HepG2 (cell line): Measurements from ENCODE around the gene KRI1. TPM values are rescaled to one million over a fixed set of nuclear protein-coding genes. Genes with fewer than 3 reads are reported as not detected.

Source experiments
- ATAC-seq: fragments of 200-7000 bp; cut with Tn5 transposase; 3 replicates; pipeline ENCODE4 v1.9.1; 2020; ENCODE audit warnings: mild to moderate bottlenecking, moderate library complexity
- BruUV-seq: library from RNA; stranded (reverse); fragments of 400-500 nt; replicated peaks from 2 replicates; lab custom pipeline; 2021; lab: Mats Ljungman, UMichigan
- CTCF ChIA-PET: fragments of 300-600 bp; formaldehyde crosslinking; extraction: SDS; loops from one replicate; lab custom pipeline; 2021; ENCODE audit warnings: low total read pairs, inconsistent platforms, low intra/inter-chr PET ratio; lab: Yijun Ruan, JAX
- POLR2A ChIA-PET: fragments of 350-600 bp; sonication (Branson Sonifier 250); formaldehyde crosslinking; loops from one replicate; lab custom pipeline; 2020; ENCODE audit warnings: antibody characterized with exemption, inconsistent platforms; lab: Yijun Ruan, JAX
- DNase-seq: peaks from one replicate; pipeline ENCODE4 v3.0.0-alpha.2; 2015; ENCODE audit warnings: low spot score
- FAIRE-seq: peaks from 3 replicates; lab custom pipeline; 2011; peaks lifted over from hg19 to GRCh38; lab: Jason Lieb, UNC
- H2AFZ ChIP-seq: one replicate; pipeline ENCODE4 v1.6.1; 2011; ENCODE audit warnings: low read length, inconsistent platforms
- H3K27ac ChIP-seq: fragments of 300-600 bp; 3 replicates; pipeline ENCODE4 v1.8.0; 2011; ENCODE audit warnings: mixed run types, mild to moderate bottlenecking, mixed read lengths, low read length, inconsistent platforms; ENCODE audit not compliant: insufficient read depth; ENCODE audit errors: extremely low read length
- H3K27me3 ChIP-seq, 2 experiments: fragments of 200-600 bp in 1 of 2; 2 replicates in 1 of 2; 3 replicates in 1 of 2; pipeline versions ENCODE4 v1.6.0 to v1.8.0; 2011; ENCODE audit warnings: low read length in 2 of 2, mild to moderate bottlenecking in 2 of 2, moderate library complexity in 2 of 2, inconsistent platforms in 1 of 2; ENCODE audit not compliant: insufficient read depth in 2 of 2, control insufficient read depth in 1 of 2
- H3K36me3 ChIP-seq, 2 experiments: fragments of 200-600 bp in 1 of 2; replicated peaks in 1 of 2; 2 replicates in 1 of 2; 3 replicates in 1 of 2; pipeline versions ENCODE4 v1.5.1 to v1.8.0; 2011; ENCODE audit warnings: low read length in 2 of 2, inconsistent platforms in 1 of 2; ENCODE audit not compliant: insufficient read depth in 2 of 2, control insufficient read depth in 1 of 2
- H3K4me1 ChIP-seq: 2 replicates; pipeline ENCODE4 v1.5.1; 2012; ENCODE audit warnings: low read length, inconsistent platforms; ENCODE audit not compliant: insufficient read depth
- H3K4me2 ChIP-seq: 2 replicates; pipeline ENCODE4 v1.6.0; 2011; ENCODE audit warnings: low read depth, low read length, inconsistent platforms
- H3K4me3 ChIP-seq, 3 experiments: fragments of 200-600 bp in 1 of 3; sonication (generic), shearing (Covaris generic) in 1 of 3; replicated peaks in 1 of 3; 2 replicates each; pipeline ENCODE4 v1.5.1; 2011 to 2016; ENCODE audit warnings: low read length in 3 of 3, inconsistent platforms in 2 of 3, low read depth in 2 of 3, mild to moderate bottlenecking in 2 of 3, control low read depth in 1 of 3, mixed read lengths in 1 of 3; ENCODE audit not compliant: insufficient read depth in 1 of 3
- H3K79me2 ChIP-seq: one replicate; pipeline ENCODE4 v1.6.1; 2011; ENCODE audit warnings: low read length, inconsistent platforms; ENCODE audit not compliant: insufficient read depth
- H3K9ac ChIP-seq: 2 replicates; pipeline ENCODE4 v1.6.0; 2011; ENCODE audit warnings: mild to moderate bottlenecking, low read depth, low read length, inconsistent platforms; ENCODE audit not compliant: insufficient read depth
- H3K9me3 ChIP-seq: 2 replicates; pipeline ENCODE4 v1.5.1; 2012; ENCODE audit warnings: mild to moderate bottlenecking, low read length
- H4K20me1 ChIP-seq: 2 replicates; pipeline ENCODE4 v1.6.0; 2011; ENCODE audit warnings: inconsistent platforms, mild to moderate bottlenecking, low read length, moderate library complexity; ENCODE audit not compliant: insufficient read depth
- ATF4 ChIP-seq, 2 experiments: fragments of 450-650 bp in 1 of 2; sonication (generic) in 1 of 2; formaldehyde crosslinking; IDR thresholded peaks; 2 replicates each; pipeline versions ENCODE4 v1.5.0 to v1.8.0; 2020 to 2022; ENCODE audit warnings: mild to moderate bottlenecking in 1 of 2, missing genetic modification reagents in 1 of 2
- ATF7 ChIP-seq, 2 experiments: fragments of 450-650 bp in 1 of 2; sonication (generic) in 1 of 2; formaldehyde crosslinking in 1 of 2; IDR thresholded peaks; 2 replicates each; pipeline versions ENCODE4 v1.4.0 to v1.6.1; 2016 to 2020; ENCODE audit warnings: antibody characterized with exemption in 1 of 2, mild to moderate bottlenecking in 1 of 2, missing genetic modification reagents in 1 of 2
- IKZF5 ChIP-seq: IDR thresholded peaks from 2 replicates; pipeline ENCODE4 v1.6.1; 2018; ENCODE audit warnings: missing genetic modification reagents, mild to moderate bottlenecking, missing compliant biosample characterization
- MXI1 ChIP-seq: IDR thresholded peaks from 3 replicates; pipeline ENCODE4 v1.6.1; 2012; ENCODE audit warnings: low read depth, low read length, inconsistent platforms, borderline replicate concordance
- PREB ChIP-seq: sonication (generic); formaldehyde crosslinking; IDR thresholded peaks from 2 replicates; pipeline ENCODE4 v1.4.0; 2020; ENCODE audit warnings: missing genetic modification reagents
- RORA ChIP-seq: sonication (generic); formaldehyde crosslinking; IDR thresholded peaks from 2 replicates; pipeline ENCODE4 v1.5.0; 2020; ENCODE audit warnings: mild to moderate bottlenecking, missing genetic modification reagents, moderate library complexity
- ZNF280D ChIP-seq: sonication (generic); formaldehyde crosslinking; IDR thresholded peaks from 2 replicates; pipeline ENCODE4 v1.5.1; 2020; ENCODE audit warnings: mild to moderate bottlenecking, missing genetic modification reagents
- WGBS: methylation state at CpG from one replicate; pipeline ENCODE4 v1.1.6; 2017; ENCODE audit warnings: low lambda C conversion rate; 5-methylcytosine and 5-hydroxymethylcytosine counted together
- in situ Hi-C: cut with HindIII; loops from 2 replicates; pipeline ENCODE4 v1.10.0; 2017; ENCODE audit warnings: low pct_unique_long_range_greater_than_20kb; ENCODE audit not compliant: extremely low pct_ligation_motif_present
- intact Hi-C: fragments of 100-400 bp; cut with micrococcal nuclease; formaldehyde crosslinking; loops from one replicate; pipeline ENCODE4 v1.10.0; 2022; ENCODE audit not compliant: unreplicated experiment
- polyA plus RNA-seq, 8 experiments: library from polyadenylated mRNA; depleted of rRNA in 3 of 8; stranded (reverse) in 7 of 8; unstranded in 1 of 8; fragments of >200 nt; fragmentation: Illumina TruSeq in 4 of 8; extraction: Trizol in 4 of 8; gene quantifications; 2 replicates each; pipeline versions ENCODE4 v1.2.1 to v1.2.3, GENCODE V29; 2011 to 2016; ENCODE audit warnings: low read depth in 4 of 8, missing spikeins in 1 of 8, mixed read lengths in 1 of 8; ENCODE audit not compliant: insufficient read depth in 1 of 8
- total RNA-seq, 5 experiments: library from RNA; depleted of rRNA; stranded (reverse); fragments of >200 nt; fragmentation: Illumina TruSeq; extraction: Trizol; gene quantifications; 2 replicates each; pipeline ENCODE4 v1.2.3, GENCODE V29; 2016; ENCODE audit warnings: low read depth in 1 of 5

Gene KRI1
- total and polyA plus RNA-seq, 2 of the 13 experiments (the other 11 are each of a cell fraction or from before 2014, with no cell fraction given), result 9.1 to 11.7 TPM

GRCh38 chr19:10587839-10588150 is 22.0 kb upstream of the KRI1 start:
- no peak overlapping the region for H3K4me2 ChIP-seq
- no peak overlapping the region for H2AFZ ChIP-seq
- H3K27me3 ChIP-seq, result peaks cover 3 to 21% of the 10 kb centered on the region in 2 experiments; a peak in 3 of 5 replicates
- no peak for TF ChIP-seq ATF4 (CRISPR knock-in tag; IDR thresholded peaks at IDR 0.05)
- no peak for TF ChIP-seq RORA (CRISPR knock-in tag)
- TF ChIP-seq ATF7 (IDR thresholded peaks at IDR 0.05), result peak; percentile 72
- TF ChIP-seq ATF7 (CRISPR knock-in tag; IDR thresholded peaks at IDR 0.05), result no peak
- no peaks in the 10 kb centered on the region for H4K20me1 ChIP-seq
- FAIRE-seq (no peak), DNase-seq (no peak), ATAC-seq (no peak)
- ChIA-PET CTCF (no interaction called here), POLR2A (no interaction called here)
- BruUV-seq, result no TSS peak
- 32% methylated on average over 2 of the region's 2 CpGs for WGBS
- intact Hi-C loops, result no loop called here
- in situ Hi-C loops, result no loop called here
- no peaks in the 10 kb centered on the region for H3K79me2 ChIP-seq
- H3K4me3 ChIP-seq, result no peak overlapping the region
- H3K9ac ChIP-seq, result no peak overlapping the region
- H3K4me1 ChIP-seq, result no peaks in the 10 kb centered on the region
- no peak overlapping the region for H3K27ac ChIP-seq
- H3K9me3 ChIP-seq, result no peaks in the 10 kb centered on the region
- no peaks in the 10 kb centered on the region for H3K36me3 ChIP-seq

GRCh38 chr19:10587022-10587838 is 21.4 kb upstream of the KRI1 start, which contains the start of gene AP1M2:
Gene AP1M2 (minus strand): TSS chr19:10587312. CDS start chr19:10587231, 81 bp downstream.
- no TSS peak for BruUV-seq
- DNase-seq (no peak), ATAC-seq (no peak), FAIRE-seq (no peak)
- H3K4me3 ChIP-seq, result no peak within 1 kb of the TSS
- H2AFZ ChIP-seq, result no peak within 1 kb of the TSS
- ChIA-PET POLR2A (no interaction called here), CTCF (no interaction called here)
- no peak for TF ChIP-seq MXI1
- TF ChIP-seq IKZF5, result no peak
- TF ChIP-seq PREB (CRISPR knock-in tag), result no peak
- TF ChIP-seq ZNF280D (CRISPR knock-in tag), result no peak
- in situ Hi-C loops, result no loop called here
- H3K27ac ChIP-seq, result no peak within 1 kb of the TSS
- intact Hi-C loops, result no loop called here
- no peaks in the 10 kb centered on the region for H3K79me2 ChIP-seq
- no peaks in the 10 kb centered on the region for H3K36me3 ChIP-seq
- no peak within 1 kb of the TSS for H3K9ac ChIP-seq
- peaks cover 3 to 21% of the 10 kb centered on the region in 2 experiments; a peak in 3 of 5 replicates for H3K27me3 ChIP-seq
- H3K4me2 ChIP-seq, result no peak within 1 kb of the TSS
- no peaks in the 10 kb centered on the region for H3K4me1 ChIP-seq
- no peaks in the 10 kb centered on the region for H4K20me1 ChIP-seq
- H3K9me3 ChIP-seq, result no peaks in the 10 kb centered on the region
- 54% methylated on average over 30 of the region's 35 CpGs for WGBS
